ENCODE results near the gene RHOBTB1.

Gene RHOBTB1

DNA sequence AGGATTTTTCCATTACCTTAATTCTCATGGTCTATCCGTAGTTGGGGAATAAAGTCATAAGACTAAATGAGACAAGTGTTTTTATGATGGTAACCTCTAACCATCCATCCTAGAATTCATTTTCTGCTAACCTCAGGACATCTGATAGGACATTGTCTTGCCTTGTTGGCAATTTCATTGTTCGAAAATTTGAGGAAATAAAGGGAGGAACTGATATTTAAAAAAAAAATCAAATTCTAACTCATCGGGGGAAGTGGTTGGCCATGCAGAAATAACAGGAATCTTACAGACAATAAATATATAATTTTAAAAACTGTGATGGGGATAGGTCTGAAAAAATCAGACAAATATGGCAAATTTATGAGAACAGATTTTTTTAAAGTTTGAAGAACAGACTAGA is 21.7 kb upstream of the RHOBTB1 start:
- TF ChIP-seq, protein P1, sequence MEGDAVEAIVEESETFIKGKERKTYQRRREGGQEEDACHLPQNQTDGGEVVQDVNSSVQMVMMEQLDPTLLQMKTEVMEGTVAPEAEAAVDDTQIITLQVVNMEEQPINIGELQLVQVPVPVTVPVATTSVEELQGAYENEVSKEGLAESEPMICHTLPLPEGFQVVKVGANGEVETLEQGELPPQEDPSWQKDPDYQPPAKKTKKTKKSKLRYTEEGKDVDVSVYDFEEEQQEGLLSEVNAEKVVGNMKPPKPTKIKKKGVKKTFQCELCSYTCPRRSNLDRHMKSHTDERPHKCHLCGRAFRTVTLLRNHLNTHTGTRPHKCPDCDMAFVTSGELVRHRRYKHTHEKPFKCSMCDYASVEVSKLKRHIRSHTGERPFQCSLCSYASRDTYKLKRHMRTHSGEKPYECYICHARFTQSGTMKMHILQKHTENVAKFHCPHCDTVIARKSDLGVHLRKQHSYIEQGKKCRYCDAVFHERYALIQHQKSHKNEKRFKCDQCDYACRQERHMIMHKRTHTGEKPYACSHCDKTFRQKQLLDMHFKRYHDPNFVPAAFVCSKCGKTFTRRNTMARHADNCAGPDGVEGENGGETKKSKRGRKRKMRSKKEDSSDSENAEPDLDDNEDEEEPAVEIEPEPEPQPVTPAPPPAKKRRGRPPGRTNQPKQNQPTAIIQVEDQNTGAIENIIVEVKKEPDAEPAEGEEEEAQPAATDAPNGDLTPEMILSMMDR (IDR thresholded peaks at IDR 0.05; ENCODE audit: low read depth, low read length, missing control alignments), result no peak
- DNase-seq (ENCODE audit: low read depth), result no peak
- no peak overlapping the region for H3K4me3 ChIP-seq (ENCODE audit: low read depth, low read length)
- in situ Hi-C loops (cut with HindIII; ENCODE audit: low sequenced_read_pairs), result no loop called here

DNA sequence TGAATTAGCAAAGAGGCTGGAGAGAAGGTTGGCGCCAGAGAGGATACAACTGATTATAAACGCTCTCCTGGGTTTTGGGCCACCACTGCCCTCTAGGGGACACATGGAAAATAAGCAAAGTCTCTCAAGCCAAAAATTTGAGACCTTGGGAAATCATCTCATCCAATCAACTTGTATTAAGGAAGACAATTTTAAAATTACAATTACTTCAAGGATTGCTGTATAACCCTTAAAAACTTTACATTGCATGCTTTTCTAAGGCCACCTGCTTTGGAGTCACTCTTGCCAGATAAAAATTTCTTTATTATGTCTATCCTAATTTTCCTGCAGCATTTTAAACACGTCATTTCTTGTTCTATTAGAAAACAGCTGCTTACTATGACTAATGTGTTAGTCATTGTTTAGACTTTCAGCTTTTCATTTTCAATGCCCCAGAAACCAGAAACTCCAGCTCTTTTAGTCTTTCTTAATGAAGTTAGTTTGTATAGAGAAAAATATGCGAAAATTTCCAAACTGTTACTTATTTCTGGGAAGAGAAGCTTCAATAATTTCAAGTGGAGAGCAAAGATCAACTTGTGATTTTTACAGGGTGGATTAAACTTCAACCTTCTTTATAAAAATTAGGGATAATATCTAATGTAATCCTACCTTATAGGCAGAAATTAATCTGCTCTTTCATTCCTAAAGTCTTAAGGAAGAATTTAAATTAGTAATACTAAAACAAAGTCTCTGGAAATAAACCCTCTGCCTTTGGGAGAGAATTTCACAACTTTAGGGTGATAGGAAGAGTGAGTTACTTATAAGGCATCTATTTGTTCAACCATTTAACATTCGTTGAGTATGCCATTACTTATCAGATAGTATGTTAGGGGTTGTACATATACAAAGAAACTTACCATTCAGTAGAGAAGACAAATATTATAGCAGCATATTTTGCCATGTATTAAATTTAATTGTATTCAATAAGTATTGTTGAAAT is 20.6 kb upstream of the RHOBTB1 start:
- in situ Hi-C loops (cut with HindIII; ENCODE audit: low sequenced_read_pairs), result loop anchor here (5.0 kb wide), 1 partner anchor 142 kb away; no protein-coding TSS in a partner anchor
- peak; percentile 83 for DNase-seq (ENCODE audit: low read depth)
- TF ChIP-seq, protein P1 (IDR thresholded peaks at IDR 0.05; ENCODE audit: low read depth, low read length, missing control alignments), result peak; percentile 76
- H3K4me3 ChIP-seq (ENCODE audit: low read depth, low read length), result no peak overlapping the region

DNA sequence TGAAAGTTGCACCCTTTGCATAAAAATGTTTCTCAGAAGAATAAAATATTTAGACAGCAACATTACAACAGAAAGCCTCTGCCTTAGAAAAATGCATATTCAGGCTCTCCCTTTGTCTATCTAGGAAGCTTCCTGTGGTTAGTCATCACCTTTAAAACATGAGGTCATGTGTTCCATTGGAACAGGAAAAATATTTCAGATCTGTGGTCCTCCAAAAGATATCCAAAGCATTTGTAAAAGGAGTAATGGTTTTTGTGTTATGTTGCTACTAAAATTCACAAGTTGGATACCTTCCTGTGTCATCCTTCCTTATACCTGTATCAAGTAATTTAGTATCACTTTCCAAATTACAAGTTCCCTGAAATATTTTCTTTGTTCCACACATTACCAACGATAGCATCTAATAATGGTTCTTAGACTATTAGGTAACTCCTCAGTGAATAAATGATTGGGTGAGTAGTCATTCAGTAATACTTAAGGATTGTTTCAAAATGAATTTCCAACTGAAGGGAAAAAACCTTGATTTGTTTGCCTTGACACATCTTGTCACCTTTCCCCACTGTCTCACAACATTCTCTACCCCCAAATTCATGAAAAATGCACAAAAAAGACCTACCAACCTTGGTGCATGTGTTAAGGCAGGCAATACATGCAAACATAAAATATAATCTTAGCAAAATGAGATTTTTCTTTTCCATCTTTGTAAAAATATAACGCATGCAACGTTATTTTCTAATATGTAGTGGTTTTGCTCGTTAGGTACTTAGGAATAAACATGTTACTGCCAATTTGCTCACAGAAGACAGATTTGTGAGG is 19.7 kb upstream of the RHOBTB1 start:
- TF ChIP-seq, protein P1 (IDR thresholded peaks at IDR 0.05; ENCODE audit: low read depth, low read length, missing control alignments), result no peak
- in situ Hi-C loops (cut with HindIII; ENCODE audit: low sequenced_read_pairs), result loop anchor here (5.0 kb wide), 1 partner anchor 141 kb away; no protein-coding TSS in a partner anchor
- peak; percentile 51 for DNase-seq (ENCODE audit: low read depth)
- H3K4me3 ChIP-seq (ENCODE audit: low read depth, low read length), result no peak overlapping the region

DNA sequence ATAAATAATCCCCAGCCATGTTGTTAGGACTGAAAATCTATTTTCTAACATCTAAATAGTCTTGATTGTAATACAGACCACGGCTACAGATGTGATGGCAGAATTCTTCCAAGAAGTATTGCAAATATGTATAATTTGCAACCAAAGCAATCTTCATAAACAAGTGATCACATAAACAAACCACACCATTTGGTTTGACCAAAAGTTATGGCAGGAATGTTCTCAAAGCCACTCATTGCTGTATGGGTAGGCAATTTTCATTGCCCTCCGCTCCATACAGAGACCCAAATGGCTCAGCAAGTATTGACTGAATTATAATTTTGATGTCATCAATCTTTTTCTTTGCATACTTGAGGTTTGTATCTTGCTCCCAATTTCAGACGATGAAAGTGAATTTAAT is 19.0 kb upstream of the RHOBTB1 start:
- H3K4me3 ChIP-seq (ENCODE audit: low read depth, low read length), result no peak overlapping the region
- in situ Hi-C loops (cut with HindIII; ENCODE audit: low sequenced_read_pairs), result loop anchor here (5.0 kb wide), 1 partner anchor 141 kb away; no protein-coding TSS in a partner anchor
- TF ChIP-seq, protein P1 (IDR thresholded peaks at IDR 0.05; ENCODE audit: low read depth, low read length, missing control alignments), result no peak
- peak; percentile 78 for DNase-seq (ENCODE audit: low read depth)

DNA sequence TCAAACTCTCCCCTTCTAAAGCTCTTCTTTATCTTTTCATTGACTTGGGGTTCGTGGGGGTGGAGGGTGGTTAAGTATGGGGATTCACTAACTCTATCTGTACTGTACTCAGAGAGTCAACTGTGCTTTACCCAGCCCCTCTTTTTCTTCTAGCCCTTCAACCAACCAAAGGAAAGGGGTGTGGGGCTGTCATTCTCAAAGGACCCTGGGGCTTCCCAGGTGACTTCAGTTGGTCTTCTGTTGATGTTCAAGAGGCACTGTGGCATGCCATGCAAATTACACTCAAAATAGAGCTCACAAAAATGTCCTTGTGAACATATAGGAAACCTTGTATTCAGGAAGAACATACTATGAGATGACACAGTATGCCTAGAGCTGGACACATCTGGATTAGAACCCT is 16.9 kb upstream of the RHOBTB1 start:
- no peak overlapping the region for H3K4me3 ChIP-seq (ENCODE audit: low read depth, low read length)
- no peak for DNase-seq (ENCODE audit: low read depth)
- in situ Hi-C loops (cut with HindIII; ENCODE audit: low sequenced_read_pairs), result loop anchor here (5.0 kb wide), 1 partner anchor 139 kb away; no protein-coding TSS in a partner anchor
- TF ChIP-seq, protein P1 (IDR thresholded peaks at IDR 0.05; ENCODE audit: low read depth, low read length, missing control alignments), result no peak

DNA sequence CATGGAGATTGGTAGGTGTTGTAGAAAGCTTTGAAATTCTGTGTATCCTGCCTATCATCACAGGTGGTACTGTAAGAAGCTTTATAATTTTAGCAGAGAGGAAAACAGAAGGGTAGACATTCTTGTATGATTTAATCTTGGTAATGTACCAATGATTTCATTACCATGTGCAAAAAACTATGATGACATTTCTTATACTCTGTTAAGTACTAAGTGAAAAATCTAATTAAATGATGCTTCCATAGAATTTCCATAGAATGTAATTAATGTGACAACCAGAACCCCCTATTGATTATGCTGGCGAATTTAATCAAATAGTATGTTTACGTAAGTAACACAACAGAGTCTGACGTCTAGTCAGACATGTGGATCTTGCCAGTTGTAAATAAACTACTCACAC is 16.0 kb upstream of the RHOBTB1 start:
- DNase-seq (ENCODE audit: low read depth), result no peak
- H3K4me3 ChIP-seq (ENCODE audit: low read depth, low read length), result no peak overlapping the region
- TF ChIP-seq, protein P1 (IDR thresholded peaks at IDR 0.05; ENCODE audit: low read depth, low read length, missing control alignments), result no peak
- in situ Hi-C loops (cut with HindIII; ENCODE audit: low sequenced_read_pairs), result loop anchor here (5.0 kb wide), 1 partner anchor 138 kb away; no protein-coding TSS in a partner anchor

Data from astrocyte of the cerebellum (primary cell).